Right renal pelvis (tissue), 4 donors: Measurements from ENCODE around the gene CRELD2. TPM values are rescaled to one million over a fixed set of nuclear protein-coding genes. Genes with fewer than 3 reads are reported as not detected.

Experiments used
- DNase-seq, 4 donors: peaks; one replicate each; pipeline ENCODE4 v3.0.0-alpha.2; 2013; ENCODE audit warnings: low read depth in 4 of 4, low spot score in 3 of 4, missing footprints in 1 of 4
- polyA plus RNA-seq, 4 donors: library from polyadenylated mRNA; unstranded; fragments of 120-200 nt; gene quantifications; one replicate each; pipeline ENCODE4 v1.2.1, GENCODE V29; 2013; ENCODE audit not compliant: insufficient read length in 4 of 4

CRELD2 gene
- polyA plus RNA-seq, 4 donors: 25.5 to 33.2 (median 27.0) TPM

DNA sequence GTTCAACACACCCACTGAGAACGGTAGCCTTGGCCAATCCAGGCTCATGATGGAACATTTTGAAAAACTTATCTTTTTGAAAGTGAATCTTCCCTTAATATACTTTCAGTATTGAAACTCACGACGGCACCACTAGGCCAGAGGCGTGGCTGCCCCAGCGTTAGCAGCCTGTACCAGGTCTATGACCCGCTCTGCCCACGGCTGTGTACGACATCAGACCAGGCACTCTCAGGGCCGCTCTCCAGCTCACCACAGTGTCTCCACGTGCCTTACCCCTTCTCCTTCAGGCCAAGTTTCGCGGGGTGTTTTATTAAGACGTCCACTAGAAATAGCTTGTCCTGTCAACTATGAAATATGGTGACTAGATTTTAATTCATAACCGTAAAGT is 31.4 kb upstream of the CRELD2 start:
- no peak for DNase-seq

DNA sequence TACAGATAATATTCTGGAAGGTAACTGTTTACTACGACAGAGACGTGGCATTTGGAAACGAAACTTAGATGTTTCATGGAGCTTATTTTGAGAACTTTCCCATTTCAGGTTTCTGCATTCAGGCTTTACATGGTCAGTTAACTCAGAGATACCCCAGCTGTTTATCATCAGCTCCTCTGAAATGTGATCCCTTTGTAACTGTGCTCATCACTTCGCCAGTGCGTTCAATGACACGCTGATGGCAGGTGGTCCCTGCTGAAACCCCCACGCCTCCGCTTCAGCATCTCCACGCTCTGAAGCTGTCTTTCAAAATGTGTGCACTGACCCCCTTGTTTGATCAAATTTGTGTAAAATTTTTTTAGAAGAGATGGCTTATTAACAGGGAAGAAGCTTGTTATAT is 30.7 kb upstream of the CRELD2 start:
- DNase-seq: peak in 2 of 4 donors; percentile 12 to 44

DNA sequence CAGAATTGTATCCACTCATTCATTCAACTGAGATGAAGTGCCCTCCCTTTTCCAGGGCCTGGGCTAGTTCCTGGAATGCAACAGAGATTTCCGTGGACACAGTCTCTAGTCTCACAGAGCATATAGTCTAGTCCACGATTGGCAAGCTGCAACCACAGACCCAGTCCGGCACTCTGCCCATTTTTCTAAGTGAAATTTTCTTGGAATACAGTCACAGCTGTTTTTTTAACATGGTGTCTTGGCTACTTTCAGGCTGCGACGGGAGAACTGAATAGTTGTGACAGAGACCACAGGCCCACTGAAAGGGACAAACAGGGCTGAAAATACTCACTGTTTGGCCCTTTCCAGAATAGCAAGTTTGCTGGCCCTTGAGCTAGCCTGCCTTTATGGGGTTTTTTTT is 29.4 kb upstream of the CRELD2 start:
- DNase-seq: no peak

DNA sequence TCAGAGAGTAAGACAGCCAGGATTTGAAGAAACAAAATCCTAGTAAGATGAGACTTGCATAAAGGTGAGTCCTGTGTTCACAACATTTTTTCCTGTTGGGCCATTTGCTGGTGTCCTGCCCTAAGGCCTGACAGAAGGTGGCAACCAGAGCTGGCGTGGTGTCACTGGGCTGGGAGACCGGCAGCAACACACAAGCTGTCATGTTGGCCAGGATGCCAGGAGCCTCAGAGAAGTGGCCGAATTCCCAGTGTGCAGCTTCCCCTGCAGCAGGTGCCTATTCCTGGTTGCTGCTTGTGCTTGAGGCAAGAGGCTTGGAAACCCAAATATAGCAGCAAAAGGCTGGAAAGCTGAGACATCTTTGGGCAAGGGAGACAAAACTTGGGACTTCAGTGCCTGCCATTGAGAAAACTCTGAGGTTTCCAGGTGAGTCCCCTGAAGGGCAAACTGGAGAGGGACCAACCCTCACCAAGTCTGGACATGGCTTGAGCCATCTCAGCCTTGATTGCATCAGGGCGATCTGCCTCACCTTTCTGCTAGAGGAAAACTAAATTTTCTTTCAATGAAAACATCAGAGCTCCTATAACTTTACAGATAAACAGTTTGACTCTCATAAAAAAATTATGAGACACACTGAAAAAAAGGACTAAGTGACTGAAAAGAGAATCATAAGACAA is 26.1 kb upstream of the CRELD2 start:
- DNase-seq: no peak

DNA sequence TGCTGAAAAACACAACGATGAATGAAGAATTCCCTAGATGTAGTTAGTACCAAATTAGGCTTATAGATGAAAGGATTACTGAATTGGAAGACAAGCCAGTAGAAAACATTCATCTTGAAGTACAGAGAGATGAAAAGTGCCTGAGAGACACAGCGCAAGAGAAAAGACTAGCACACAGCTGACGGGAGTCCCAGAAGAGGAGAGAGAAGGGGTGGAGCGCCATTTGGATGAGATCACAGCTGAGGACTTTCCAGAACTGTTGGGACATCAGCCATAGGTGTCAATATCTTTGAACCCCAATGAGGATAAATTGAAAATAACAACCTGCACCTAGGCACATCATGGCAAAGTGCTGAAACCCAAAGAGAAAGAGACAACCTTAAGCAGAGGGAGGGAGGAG is 25.4 kb upstream of the CRELD2 start:
- DNase-seq: no peak

DNA sequence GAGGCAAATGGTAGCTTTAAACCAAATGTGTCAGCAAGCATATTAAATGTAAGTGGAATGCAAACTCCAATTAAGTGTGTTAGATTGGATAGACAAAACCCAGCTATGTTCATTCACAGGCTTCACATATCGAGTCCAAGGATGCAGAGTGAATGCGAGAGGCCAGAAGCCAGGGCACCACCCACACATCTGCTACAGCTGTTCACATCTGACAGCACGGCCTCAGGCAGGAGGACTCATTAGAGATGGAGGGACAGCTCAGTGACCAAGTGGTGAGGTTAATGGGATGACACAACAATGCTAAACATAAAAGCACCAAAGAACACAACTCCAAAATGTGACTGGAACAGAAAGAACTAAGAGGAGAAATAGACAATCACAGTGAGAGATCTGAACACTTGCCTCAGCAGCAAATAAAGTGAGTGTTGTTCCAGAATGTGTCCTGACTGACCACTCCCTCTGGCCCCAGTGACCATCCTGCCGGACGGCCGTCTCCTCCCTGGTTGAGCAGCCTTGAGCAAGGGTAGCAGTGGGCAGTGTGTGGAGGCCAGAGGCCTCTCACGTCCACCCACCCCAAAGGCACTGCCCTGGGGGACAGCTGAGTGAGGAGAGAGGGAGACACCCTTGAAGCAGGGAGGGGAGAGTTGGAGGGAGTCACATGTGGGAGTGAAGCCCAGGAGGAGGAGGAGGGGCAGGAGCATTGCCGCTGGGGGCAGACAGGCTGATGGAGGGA is 23.9 kb upstream of the CRELD2 start:
- no peak for DNase-seq

DNA sequence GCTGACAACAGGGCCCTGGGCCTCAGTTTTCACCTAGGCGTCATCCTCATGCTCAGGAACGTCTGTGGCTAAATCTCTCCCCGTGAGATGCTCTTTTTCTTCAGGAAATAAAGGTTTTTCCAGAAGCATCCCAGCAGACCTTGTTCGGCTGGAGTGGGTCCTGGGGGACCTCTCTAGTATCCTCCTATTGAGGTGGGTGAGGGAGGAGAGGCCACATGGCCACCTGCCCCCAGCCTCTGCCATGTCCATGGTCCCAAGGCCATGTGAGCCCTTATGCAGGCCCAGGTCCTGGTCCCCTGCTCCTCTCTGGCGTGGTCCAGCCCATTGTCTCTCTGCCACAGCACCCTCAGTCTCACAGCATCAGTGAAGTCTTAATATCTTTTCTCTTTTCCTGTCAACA is 22.2 kb upstream of the CRELD2 start:
- DNase-seq: no peak

DNA sequence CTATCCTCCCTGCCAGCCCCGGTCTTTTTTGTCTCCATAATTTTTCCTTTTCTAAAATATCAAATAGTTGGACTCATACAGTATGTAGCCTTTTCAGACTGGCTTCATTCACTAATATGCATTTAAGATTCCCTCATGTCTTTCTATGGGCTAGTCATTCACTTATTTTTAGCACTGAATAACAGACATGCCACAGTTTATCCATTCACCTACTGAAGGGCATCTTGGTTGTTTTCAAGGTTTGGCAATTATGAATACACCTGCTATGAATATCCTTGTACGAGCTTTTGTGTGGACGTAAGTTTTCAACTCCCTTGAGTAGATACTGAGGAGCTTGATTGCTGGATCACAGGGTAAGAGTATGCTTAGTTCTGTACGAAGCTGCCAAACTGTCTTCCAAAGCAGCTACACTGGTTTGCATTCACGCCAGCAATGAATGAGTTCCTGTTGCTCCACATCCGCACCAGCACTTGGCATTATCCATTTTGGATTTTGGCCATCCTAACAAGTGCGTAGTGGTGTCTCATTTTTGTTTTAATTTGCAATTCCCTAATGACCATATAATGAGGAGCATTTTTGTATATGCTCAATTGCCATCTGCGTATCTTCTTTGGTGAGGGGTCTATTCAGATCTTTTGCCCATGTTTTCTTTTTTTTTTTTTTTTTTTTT is 21.3 kb upstream of the CRELD2 start:
- DNase-seq: no peak

DNA sequence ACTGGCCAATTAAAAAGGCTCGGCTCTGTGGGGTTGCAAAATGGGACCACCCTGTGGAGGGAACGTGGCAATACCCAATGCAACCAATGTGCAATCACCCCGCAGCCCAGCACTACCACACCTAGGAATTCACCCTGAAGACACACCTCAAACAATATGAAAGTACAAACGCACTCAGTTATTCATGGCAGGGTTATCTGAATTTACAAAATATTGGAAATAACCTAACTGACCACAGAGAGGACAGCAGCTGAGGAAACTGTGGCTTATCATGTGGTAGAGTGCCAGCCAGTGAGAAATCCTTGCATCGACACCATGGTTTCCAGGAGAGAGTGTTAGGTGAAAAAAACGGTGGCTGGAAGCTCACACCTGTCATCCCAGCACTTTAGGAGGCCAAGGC is 18.9 kb upstream of the CRELD2 start:
- no peak for DNase-seq

DNA sequence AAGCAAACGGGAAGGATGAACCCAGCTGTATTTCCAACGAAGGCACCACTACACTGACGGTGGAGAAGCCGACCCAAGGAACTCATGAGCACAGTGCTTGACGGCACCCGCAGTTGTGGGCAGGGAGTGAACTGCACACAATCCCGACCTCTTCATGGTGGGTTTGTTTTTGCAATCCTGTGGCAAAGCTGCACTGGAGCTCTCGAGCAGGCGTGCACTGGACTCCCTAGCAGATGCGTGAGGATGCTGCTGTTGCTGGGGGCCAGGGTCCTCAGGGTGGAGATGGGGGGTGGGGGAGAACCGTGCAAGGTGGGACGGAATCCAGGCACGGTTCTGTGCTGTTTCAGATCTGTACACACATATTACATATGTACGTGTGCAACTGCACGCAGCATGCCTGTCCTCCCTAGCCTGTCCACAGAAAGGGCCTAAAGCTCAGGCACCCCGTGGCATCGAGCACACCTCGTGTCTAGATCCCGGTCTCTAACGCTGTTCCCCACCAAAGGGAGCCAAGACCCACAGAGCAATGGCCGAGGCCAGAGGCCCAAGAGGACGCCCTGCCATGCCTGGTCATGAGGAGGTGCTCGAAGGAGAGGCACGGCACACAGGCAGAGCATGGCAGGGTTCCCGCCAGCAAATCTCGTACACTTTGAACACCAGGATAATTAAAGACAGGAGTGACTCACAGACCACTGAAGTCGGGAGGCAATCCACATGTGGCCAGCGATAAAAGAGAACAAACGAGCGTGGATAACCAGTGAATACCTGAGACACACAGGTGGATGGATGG is 17.8 kb upstream of the CRELD2 start:
- no peak for DNase-seq

DNA sequence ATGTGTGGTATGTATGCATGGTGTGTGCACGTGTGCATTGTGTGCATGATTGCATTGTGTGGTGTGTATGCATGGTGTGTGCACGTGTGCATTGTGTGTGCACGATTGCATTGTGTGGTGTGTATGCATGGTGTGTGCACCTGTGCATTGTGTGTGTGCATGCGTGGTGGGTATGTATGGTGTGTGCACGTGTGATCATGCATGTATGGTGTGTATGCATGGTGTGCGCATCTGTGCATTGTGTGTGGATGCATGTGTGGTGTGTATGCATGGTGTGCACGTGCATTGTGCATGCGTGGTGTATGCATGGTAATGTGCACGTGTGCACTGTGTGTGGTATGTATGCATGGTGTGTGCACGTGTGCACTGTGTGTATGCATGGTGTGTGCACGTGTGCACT is 17.0 kb upstream of the CRELD2 start:
- DNase-seq: no peak

DNA sequence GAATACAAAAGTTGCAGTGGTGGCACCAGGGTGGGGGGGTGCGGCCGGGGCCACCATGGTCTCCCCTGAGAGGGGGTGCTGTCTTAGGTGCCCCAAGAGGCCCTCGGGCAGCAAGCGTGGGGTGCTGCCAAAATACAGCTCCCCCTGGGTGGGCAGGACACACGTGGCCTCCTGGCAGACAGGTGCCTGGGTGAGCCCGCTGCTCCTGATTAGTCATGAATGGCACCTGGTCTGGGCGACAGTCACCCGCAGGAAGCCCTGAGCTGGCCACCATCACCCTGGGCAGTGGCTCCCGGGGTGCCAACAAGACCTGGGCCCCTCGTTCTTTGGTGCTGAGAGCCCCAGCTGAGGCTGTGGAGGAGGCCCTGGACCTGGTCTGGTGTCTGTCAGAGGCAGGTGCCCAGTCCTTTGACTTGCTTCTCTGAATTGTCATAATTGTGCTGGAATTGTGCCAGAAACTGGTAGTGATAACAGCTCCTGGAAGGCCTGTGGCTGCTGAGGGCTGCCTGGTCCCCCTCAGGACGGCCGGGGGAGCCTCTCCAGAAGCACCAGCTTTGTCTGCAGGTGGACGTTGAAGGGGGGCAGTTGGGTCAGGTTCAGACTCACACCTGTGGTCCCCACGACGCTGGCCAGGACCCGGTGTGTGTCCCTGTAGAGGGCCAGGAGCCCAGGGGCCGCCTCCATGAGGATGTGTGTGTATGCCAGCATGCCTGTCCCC is 15.0 kb upstream of the CRELD2 start:
- DNase-seq: no peak

DNA sequence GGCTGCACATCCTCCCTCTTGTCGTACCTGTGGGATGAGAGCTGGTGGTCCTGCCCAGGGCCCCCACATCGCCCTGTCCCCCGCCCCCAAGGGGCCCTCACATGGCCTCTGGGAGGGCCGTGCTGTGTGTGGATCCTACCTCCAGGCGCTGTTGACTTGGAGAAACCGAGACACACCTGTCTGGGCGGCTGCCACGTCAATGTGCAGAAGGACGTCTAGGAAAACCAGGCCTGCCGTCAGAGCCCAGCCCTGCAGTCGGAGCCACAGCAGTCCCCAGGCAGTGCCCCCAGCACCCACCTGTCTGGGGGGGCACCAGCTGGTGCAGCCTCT is 14.4 kb upstream of the CRELD2 start:
- no peak for DNase-seq

DNA sequence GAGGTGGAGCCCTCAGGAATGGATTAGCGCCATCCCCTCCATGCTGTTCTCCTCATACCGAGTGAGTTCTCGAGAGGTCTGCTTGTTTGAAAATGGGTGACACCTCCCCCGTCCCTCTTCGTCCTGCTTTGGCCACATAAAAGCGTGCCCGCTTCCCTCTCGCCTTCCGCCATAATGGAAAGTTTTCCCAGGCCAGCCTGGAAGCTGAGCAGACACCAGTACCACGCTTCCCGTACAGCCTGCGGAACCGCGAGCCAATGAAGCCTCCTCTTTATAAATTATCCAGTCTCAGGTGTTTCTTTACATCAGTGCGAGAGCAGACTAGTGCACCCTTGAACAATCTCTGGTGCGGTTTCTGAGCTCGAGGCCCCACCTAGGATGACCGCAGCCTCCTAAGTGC is 13.0 kb upstream of the CRELD2 start:
- no peak for DNase-seq

DNA sequence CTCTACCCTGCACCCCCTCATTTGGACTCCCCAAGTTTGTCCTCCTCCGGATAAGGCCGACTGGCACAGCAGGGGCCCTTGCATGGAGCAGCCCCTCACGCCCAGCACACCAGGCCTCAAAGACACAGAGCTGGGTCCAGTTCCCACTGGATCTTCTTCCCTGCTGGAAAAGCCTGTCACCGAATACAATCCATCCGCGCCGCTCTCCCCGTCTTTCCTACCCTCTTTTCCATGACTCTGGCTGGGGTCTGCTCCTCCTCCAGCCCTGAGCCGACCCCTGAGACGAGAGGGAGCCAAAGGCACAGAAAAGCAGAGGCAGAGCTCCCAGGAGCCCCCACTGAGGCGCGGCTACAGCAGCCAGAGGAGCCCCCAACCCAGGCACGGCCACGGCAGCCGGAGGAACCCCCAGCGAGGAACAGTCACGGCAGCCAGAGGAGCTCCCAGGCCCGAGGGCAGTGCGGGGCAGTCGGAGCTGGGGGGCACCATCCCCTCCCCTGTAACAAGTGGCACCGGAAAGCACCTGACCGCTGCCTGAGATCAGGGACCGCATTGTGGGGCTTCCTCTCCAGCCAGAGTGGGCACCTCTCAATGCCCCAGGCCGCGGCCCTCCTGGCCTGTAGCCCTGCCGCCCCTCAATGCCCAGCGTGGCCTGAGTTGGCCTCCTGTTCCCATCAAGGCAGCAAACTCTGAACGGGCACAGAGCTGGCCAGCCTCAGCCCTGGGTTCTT is 12.2 kb upstream of the CRELD2 start:
- no peak for DNase-seq

DNA sequence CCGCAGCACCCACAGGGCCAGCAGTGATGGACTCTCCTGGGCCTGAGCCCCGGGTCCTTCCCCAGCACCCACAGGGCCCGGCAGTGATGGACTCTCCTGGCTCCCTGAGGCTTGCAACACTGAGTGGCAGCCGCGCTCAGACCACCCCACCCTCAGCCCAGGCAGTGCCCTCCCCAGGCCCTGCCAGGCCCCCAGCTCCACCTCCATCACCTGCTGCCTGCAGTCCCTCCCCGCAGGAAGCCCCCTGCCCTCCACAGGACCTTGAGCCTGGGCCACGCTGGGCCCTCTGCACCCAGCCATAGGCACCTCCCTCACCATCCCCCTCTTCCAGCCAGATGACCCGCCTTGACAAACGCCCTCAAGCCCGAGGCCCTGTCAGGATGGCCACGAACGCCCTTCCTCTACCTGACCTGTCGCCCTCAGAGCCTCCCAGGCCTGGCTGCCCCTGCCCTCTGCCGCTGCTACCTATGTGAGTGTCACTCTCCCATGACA is 11.6 kb upstream of the CRELD2 start:
- no peak for DNase-seq

DNA sequence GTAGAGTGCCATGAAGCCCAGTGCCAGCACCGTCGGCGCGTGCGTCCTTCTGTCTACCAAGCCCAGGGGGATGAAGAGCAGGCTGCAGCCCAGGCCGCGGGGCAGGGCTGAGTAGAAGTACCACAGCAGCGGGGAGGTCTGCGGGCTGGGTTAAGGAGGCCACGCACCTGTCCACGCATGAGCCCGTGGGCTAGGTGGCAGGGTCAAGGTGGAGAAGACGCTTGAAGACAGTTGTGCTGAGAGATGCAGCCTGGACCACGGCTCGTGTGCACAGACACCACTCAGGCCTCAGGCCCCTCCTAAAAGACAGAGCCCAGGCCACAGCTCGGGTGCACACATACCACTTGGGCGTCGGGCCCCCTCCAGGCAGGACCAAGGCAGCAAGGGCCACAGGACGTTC is 10.6 kb upstream of the CRELD2 start:
- DNase-seq: no peak

DNA sequence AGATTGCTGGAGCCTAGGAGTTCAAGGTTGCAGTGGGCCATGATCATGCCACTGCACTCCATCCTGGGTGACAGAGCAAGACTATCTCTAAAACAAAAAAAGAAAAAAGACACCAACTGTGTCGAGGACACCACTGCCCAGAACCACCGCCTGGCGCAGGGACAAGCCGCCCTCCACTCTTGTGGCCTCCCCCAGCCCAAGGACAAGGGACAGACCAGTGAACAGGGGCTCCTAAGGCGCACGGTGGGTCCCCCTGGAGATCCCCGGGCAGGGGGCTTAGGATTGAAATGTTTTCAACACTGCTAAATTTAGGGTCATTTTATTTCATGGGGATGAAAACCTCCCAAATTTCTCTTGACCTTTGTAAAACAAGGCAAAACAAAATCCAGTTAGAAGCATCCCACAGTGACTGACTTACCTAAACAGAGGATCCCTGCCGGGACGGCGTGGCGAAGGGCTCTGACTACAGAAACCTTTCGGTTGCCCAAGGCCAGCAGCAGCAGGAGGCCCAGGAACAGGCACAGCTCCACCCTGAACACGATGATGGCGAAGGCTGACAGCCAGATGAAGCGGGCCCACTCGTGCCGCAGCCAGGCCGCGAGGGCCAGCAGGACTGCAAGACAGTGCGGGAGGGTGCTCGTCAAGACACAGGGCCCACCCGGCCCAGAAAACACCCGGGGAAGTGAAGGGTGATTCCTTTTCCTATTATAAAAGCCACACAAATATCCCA is 8.8 kb upstream of the CRELD2 start:
- no peak for DNase-seq
